ENCODE data around the gene LHFPL6. TPM values are rescaled to one million over a fixed set of nuclear protein-coding genes. Genes with fewer than 3 reads are reported as not detected.

Gene LHFPL6
- total RNA-seq, 2 experiments from 2014 or later: 0.12 to 0.25 TPM

DNA sequence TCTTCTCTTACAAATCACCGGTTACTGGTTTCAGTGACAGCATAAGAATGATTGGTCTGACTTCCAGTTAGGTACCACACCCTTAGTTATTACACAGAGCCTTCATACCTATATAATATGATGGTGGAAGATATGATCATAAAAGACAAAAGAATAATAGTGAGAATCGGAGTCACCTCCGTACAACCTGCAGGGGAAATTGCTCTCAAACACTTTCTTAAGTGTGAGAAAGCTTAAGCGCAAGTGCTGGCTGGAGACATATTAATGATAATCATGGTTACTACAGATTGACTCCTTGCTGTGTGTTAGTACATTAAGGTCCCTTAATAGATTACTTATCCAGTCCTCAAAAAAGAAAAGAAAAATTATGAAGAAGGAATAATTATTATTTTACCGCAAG is 1.8 kb upstream of the LHFPL6 start:
- no peaks in the 10 kb centered on the region for H3K9me3 Mint-ChIP-seq
- no peaks in the 10 kb centered on the region for H3K36me3 Mint-ChIP-seq (ENCODE audit: low read depth)
- no peak for DNase-seq
- POLR2A ChIA-PET: no interaction called here
- CTCF ChIA-PET: no interaction called here
- peaks cover 11% of the 10 kb centered on the region for H3K4me1 Mint-ChIP-seq
- H3K27me3 Mint-ChIP-seq: peaks cover 55% of the 10 kb centered on the region
- H3K4me3 Mint-ChIP-seq: no peak overlapping the region
- no peak overlapping the region for H3K27ac Mint-ChIP-seq

DNA sequence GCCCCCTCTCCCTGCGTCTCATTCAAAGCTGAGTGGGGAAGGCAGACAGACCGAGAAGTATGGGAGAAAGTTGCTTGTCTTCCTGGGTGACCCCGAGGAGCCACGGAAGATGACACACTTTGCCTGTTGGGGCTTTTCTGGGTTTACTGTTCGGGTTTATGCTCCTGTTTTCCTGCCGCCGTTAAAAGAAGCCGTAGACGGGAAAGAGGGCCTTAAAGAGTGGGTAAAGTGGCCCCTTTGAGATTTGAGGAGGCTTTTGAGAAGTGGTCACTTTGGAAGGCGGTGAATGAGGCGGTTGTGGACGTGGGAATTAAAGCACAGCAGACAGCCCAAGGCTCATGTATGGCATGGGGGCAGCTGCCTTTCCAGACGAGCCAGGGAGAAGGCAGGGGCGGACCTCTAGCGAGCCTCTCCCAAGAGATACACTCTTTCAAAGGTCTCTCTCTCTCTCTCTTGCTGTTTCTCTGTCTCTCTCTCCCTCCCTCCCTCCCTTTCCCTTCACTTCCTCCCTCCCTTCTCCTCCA is 493 bp upstream of the LHFPL6 start:
- Mint-ChIP-seq H3K4me1 (peaks cover 11% of the 10 kb centered on the region), H3K36me3 (ENCODE audit: low read depth) (no peaks in the 10 kb centered on the region), H3K9me3 (no peaks in the 10 kb centered on the region), H3K27me3 (peaks cover 63% of the 10 kb centered on the region), H3K27ac (no peak overlapping the region), H3K4me3 (peak overlapping the region; percentile 68)
- no peak for DNase-seq
- POLR2A ChIA-PET: no interaction called here
- CTCF ChIA-PET: interaction anchor here (0.7 to 1.7 kb wide), 2 partner anchors 8 to 32 kb away, joined by 4 read pairs; no protein-coding TSS in a partner anchor

DNA sequence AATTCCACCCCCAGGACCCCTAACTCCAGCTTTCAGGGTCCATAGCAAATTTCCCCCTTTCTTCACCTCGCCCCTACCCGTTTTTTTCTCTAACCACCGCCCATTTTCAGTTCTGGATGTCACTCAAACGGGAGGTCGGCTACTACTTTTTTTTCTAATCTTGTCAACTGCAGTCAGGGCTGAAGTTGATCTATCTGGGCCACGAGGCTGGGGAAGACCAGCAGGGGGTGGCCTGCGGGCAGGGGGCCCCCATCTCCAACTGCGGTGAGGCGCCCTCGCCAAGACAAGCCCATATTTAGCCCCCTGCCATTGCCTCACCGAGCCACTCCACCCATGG is 748 bp downstream of the LHFPL6 start:
- no peak overlapping the region for H3K27ac Mint-ChIP-seq

DNA sequence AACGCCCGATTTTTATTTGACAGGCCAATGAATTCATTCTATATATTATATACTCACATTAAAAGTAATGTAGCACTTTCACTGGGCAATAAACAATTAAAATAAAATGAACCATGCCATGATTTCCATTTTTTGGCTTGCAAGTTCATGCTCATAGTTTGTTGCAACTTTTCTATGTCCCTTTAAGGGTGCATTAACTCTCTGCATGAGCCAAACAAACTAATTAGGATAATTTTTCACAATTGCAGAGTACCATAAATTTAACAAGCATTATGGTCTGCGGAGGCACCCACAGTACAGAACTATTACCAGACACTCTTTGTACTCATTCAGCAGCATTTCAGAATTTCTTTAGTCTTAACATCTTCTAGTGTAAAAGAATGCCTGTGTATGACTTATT is 1.4 kb downstream of the LHFPL6 start:
- Mint-ChIP-seq H3K4me3 (peak overlapping the region; percentile 47), H3K36me3 (ENCODE audit: low read depth) (no peaks in the 10 kb centered on the region), H3K9me3 (no peaks in the 10 kb centered on the region), H3K4me1 (peaks cover 11% of the 10 kb centered on the region), H3K27me3 (peaks cover 70% of the 10 kb centered on the region), H3K27ac (no peak overlapping the region)
- DNase-seq: no peak
- POLR2A ChIA-PET: no interaction called here
- CTCF ChIA-PET: no interaction called here

More for the DNA sequence above, 748 bp downstream of the LHFPL6 start:
- ChIA-PET CTCF (interaction anchor here (0.7 to 1.7 kb wide), 2 partner anchors 9 to 17 kb away, joined by 4 read pairs; no protein-coding TSS in a partner anchor), POLR2A (no interaction called here)
- Mint-ChIP-seq H3K36me3 (ENCODE audit: low read depth) (no peaks in the 10 kb centered on the region), H3K4me1 (peaks cover 11% of the 10 kb centered on the region), H3K9me3 (no peaks in the 10 kb centered on the region), H3K27me3 (peaks cover 69% of the 10 kb centered on the region), H3K4me3 (peak overlapping the region; percentile 47)
- DNase-seq: no peak

DNA sequence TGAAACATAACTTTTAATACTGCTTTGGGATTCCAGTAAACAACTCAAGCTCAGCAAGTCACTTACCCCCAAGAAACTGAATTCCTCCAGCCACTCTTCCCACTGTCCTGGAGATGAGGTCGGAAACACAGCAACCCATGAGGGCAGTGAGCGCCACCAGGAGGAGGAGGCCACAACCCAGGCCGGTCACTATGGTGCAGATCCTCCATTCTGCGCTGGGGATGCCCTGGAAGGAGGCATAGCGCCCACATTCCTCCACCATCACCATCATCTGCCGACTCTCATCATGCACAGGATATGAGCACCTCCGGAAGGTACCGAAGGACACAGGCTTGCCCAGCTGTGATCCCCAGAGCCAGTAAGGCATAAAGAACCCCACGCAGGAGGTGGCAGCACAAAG is 2.2 kb downstream of the LHFPL6 start:
- H3K36me3 Mint-ChIP-seq (ENCODE audit: low read depth): no peaks in the 10 kb centered on the region
- peaks cover 63% of the 10 kb centered on the region for H3K27me3 Mint-ChIP-seq
- H3K4me1 Mint-ChIP-seq: peaks cover 11% of the 10 kb centered on the region
- ChIA-PET POLR2A (no interaction called here), CTCF (no interaction called here)
- no peak for DNase-seq
- no peak overlapping the region for H3K27ac Mint-ChIP-seq
- no peaks in the 10 kb centered on the region for H3K9me3 Mint-ChIP-seq
- H3K4me3 Mint-ChIP-seq: no peak overlapping the region

DNA sequence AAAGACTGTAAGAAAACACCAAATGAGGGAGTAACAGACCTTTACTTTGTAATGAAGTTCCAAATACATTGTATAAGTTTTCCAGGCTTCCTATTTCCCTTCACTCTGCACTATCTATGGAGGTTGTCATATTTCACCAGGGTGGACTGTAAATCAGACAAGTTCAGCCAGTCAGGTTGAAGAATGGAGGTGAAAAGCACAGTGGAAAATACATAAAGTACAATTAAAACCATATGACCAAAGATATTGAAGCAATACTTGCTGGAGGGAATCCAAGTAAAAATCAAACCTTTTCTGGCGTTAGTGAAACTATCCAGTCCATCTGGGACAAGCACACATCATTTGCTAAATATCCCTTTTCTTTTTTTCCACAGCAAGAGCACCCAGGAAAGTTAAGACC is 3.2 kb downstream of the LHFPL6 start:
- Mint-ChIP-seq H3K9me3 (peaks cover 2% of the 10 kb centered on the region), H3K4me1 (peaks cover 11% of the 10 kb centered on the region), H3K4me3 (no peak overlapping the region), H3K27ac (no peak overlapping the region), H3K27me3 (peaks cover 55% of the 10 kb centered on the region), H3K36me3 (ENCODE audit: low read depth) (no peaks in the 10 kb centered on the region)
- ChIA-PET CTCF (no interaction called here), POLR2A (no interaction called here)
- DNase-seq: no peak

DNA sequence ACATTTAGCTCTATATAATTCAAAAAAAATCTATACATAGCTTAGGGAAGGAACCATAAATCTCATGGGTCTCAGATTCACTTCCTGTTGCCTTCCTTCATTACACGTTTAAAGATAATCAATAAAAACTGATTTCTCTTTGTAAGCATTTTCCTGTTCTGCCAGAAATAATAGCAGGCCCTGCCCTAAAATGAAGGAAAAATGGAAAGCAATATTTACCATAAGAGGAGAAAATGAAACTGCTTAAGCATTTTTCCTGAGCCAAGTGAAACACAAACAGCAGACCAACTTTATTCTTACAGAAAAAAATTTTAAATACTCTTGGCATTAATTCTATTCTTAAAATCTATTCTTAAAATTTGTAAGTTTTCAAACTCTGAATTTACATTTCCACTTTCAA is 4.0 kb downstream of the LHFPL6 start:
- CTCF ChIA-PET: no interaction called here
- no peak overlapping the region for H3K27ac Mint-ChIP-seq
- no peak overlapping the region for H3K4me3 Mint-ChIP-seq
- DNase-seq: no peak
- peaks cover 11% of the 10 kb centered on the region for H3K4me1 Mint-ChIP-seq
- H3K36me3 Mint-ChIP-seq (ENCODE audit: low read depth): no peaks in the 10 kb centered on the region
- H3K9me3 Mint-ChIP-seq: peaks cover 2% of the 10 kb centered on the region
- peaks cover 47% of the 10 kb centered on the region for H3K27me3 Mint-ChIP-seq
- POLR2A ChIA-PET: no interaction called here

DNA sequence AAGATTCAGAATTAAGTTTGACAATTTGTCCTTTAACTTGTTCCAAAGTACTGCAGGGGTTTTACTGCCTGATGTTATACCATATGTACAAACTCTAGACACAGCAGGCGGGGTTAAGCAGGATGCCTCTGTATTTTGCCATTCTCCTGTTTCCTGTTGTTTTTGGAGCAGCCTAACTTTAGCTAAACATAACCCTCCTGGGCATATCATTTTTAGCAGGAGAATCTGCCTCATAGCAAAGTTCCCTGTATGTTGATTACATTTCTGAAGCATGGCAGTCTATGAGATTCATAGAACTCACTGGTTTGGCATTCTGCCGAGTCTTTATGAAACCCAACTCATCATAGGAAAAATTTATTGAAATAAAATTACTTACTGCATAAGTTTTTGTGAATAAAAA is 5.2 kb downstream of the LHFPL6 start:
- ChIA-PET CTCF (interaction anchor here (0.7 to 1.2 kb wide), 2 partner anchors 18 to 209 kb away, joined by 3 read pairs; no protein-coding TSS in a partner anchor), POLR2A (no interaction called here)
- Mint-ChIP-seq H3K9me3 (peaks cover 2% of the 10 kb centered on the region), H3K36me3 (ENCODE audit: low read depth) (no peaks in the 10 kb centered on the region), H3K4me1 (peaks cover 6% of the 10 kb centered on the region), H3K27me3 (peaks cover 39% of the 10 kb centered on the region), H3K4me3 (no peak overlapping the region), H3K27ac (no peak overlapping the region)
- DNase-seq: no peak

DNA sequence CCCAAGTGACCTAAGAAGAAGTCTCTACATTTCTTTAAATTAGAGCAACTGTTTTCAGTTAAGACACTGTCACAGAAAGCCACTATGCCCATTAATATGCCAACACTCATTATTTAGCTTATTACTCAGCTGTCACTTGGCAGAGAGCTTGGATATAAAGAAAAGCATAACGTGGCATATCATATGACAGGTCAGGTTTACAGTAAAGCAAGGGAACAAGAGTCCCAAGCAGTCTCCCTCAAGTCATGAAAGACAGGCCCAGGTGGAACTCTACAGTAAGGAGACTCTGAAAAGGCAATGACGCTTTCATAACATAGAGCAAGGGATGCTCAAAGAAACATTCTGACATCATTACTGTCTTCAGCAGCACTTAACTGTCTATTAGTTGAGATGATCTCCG is 6.3 kb downstream of the LHFPL6 start:
- H3K4me1 Mint-ChIP-seq: no peaks in the 10 kb centered on the region
- no peak overlapping the region for H3K4me3 Mint-ChIP-seq
- ChIA-PET POLR2A (no interaction called here), CTCF (no interaction called here)
- no peaks in the 10 kb centered on the region for H3K36me3 Mint-ChIP-seq (ENCODE audit: low read depth)
- H3K9me3 Mint-ChIP-seq: peaks cover 2% of the 10 kb centered on the region
- H3K27me3 Mint-ChIP-seq: peaks cover 32% of the 10 kb centered on the region
- H3K27ac Mint-ChIP-seq: no peak overlapping the region
- no peak for DNase-seq

DNA sequence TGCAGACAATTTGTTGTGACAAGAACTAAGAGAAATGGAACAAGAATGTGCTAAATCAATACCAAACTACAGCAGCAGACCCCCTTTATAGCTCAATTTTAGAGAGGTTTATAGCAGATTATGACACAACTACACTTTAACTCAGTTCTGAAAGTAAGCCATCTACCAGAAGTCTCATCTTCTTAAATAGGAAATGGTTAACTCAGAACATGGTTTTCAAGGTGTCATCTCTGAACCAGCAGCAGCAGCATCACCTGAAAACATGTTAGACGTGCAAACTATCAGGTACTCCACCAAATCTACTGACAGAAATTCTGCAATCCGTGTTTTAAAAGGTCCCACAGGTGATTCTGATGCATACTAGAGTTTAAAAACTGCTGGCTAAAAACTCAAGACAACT is 6.8 kb downstream of the LHFPL6 start:
- CTCF ChIA-PET: no interaction called here

DNA sequence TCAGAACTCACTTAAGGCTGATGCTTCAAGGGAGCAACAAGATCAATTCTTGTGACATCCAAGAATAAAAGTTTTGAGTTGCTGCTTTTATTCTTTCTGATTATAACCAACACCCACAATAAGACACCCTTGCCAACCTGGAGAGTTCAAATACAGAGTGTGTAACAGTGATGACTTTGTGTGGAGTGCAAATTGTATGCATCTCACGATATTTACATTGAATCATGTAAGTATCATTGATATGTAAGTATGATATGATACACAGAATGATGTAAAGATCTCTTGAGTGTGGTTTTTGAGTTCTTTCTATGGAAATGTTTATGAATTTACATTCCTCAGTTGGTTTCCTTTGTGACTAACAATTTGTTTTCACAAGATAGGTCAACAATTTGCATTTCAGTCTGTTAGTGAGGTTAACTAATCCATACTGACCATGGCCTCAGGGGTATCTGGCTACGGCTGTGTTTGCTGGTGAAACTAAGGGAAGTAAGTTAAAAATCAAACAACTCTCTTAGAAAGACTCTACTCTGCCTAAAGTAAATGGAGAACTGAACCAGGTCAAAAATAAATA is 12.4 kb downstream of the LHFPL6 start:
- POLR2A ChIA-PET: no interaction called here
- Mint-ChIP-seq H3K4me1 (no peaks in the 10 kb centered on the region), H3K9me3 (peaks cover 2% of the 10 kb centered on the region), H3K27me3 (peaks cover 1% of the 10 kb centered on the region), H3K4me3 (no peak overlapping the region), H3K36me3 (ENCODE audit: low read depth) (no peaks in the 10 kb centered on the region), H3K27ac (no peak overlapping the region)
- CTCF ChIA-PET: no interaction called here
- no peak for DNase-seq

More for the DNA sequence above, 6.8 kb downstream of the LHFPL6 start:
- DNase-seq: no peak
- POLR2A ChIA-PET: no interaction called here
- Mint-ChIP-seq H3K27me3 (peaks cover 28% of the 10 kb centered on the region), H3K27ac (no peak overlapping the region), H3K4me1 (no peaks in the 10 kb centered on the region), H3K4me3 (no peak overlapping the region), H3K9me3 (peaks cover 2% of the 10 kb centered on the region), H3K36me3 (ENCODE audit: low read depth) (no peaks in the 10 kb centered on the region)

DNA sequence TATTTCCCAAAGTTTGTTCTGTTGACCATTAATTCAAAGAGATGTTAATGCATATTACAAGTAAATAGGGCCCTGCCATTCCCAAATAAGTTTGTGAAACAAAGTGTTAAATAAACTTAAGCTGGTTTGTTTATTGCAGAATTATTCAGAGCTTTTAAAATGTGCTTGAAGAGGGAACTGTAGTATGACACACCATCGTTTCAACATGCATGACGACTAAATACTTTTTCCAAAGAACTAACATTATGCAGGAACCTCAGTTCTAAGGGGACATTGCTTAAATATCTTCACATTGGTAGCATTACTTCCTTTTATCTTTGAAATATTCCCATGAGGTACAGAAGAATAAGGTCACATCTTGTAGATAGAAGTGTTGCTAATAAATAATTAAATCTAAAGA is 14.6 kb downstream of the LHFPL6 start:
- Mint-ChIP-seq H3K4me1 (no peaks in the 10 kb centered on the region), H3K4me3 (no peak overlapping the region), H3K36me3 (ENCODE audit: low read depth) (no peaks in the 10 kb centered on the region), H3K9me3 (no peaks in the 10 kb centered on the region), H3K27me3 (peaks cover 1% of the 10 kb centered on the region), H3K27ac (no peak overlapping the region)
- no peak for DNase-seq
- ChIA-PET POLR2A (no interaction called here), CTCF (interaction anchor here (1.3 kb wide), 1 partner anchor 24 kb away, joined by 4 read pairs; no protein-coding TSS in a partner anchor)

DNA sequence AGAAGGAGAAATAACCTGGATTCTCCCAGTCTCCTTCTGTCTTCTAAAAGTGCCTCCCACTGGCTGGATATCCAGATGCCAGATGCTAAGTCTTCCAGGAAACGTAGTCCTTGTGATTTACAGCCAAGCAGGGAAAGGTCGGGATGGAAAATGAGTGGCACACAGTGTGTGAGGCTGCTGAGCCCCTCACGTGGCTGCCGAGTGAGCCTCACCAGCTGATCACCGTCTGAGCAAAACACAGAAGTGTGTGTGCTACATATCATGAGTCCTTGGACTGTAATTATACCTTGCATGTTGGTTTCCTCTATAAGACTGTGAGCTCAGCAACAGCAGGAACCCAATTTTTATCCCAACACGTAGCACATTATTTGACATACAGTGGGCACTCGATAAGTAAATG is 15.1 kb downstream of the LHFPL6 start:
- H3K36me3 Mint-ChIP-seq (ENCODE audit: low read depth): no peaks in the 10 kb centered on the region
- H3K9me3 Mint-ChIP-seq: no peaks in the 10 kb centered on the region
- POLR2A ChIA-PET: no interaction called here
- no peak overlapping the region for H3K4me3 Mint-ChIP-seq
- H3K27me3 Mint-ChIP-seq: peaks cover 1% of the 10 kb centered on the region
- DNase-seq: no peak
- CTCF ChIA-PET: interaction anchor here (1.3 kb wide), 1 partner anchor 24 kb away, joined by 4 read pairs; no protein-coding TSS in a partner anchor
- no peaks in the 10 kb centered on the region for H3K4me1 Mint-ChIP-seq
- no peak overlapping the region for H3K27ac Mint-ChIP-seq

DNA sequence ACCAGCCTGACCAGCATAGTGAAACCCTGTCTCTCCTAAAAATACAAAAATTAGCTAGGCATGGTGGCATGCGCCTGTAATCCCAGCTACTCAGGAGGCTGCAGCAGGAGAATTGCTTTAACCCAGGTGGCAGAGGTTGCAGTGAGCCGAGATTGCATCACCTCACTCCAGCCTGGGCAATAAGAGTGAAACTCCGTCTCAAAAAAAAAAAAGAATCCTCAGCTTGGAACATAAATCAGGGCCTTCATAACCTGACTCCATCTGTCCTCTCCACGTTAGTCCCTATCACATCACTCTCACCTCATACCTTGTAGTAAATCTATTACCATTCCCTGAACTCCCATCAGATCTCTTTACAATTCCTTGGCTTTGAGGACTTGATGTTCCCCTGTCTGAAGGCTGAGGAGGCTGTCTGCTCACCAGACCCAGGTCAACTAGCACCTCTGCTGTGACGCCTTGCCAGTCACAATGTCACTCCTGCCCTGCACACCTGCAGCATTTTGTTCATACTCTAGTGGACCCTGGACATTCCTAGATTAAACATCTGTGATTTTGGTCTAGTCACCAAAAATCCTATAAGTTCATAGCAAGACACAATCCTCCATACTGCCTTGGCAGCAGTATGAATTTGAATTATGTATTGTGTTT is 15.9 kb downstream of the LHFPL6 start:
- H3K27ac Mint-ChIP-seq: no peak overlapping the region
- no peaks in the 10 kb centered on the region for H3K36me3 Mint-ChIP-seq (ENCODE audit: low read depth)
- CTCF ChIA-PET: interaction anchor here (0.8 kb wide), 1 partner anchor 536 kb away, joined by 3 read pairs; no protein-coding TSS in a partner anchor
- POLR2A ChIA-PET: no interaction called here
- no peak overlapping the region for H3K4me3 Mint-ChIP-seq
- H3K9me3 Mint-ChIP-seq: no peaks in the 10 kb centered on the region
- H3K4me1 Mint-ChIP-seq: no peaks in the 10 kb centered on the region
- DNase-seq: no peak
- no peaks in the 10 kb centered on the region for H3K27me3 Mint-ChIP-seq

Data from activated CD4-positive, alpha-beta T cell treated with anti-CD3 and anti-CD28 coated beads, Interleukin-2, amount 10 ng/mL, durations not matched to agents 7 days and 5 days (primary cell).